GM21825 (cell line): ENCODE results near the gene BMPR1A.

Source experiments
- ATAC-seq: cut with Tn5 transposase; IDR thresholded peaks from one replicate; pipeline ENCODE4 v1.9.1; 2021; ENCODE audit warnings: mild to moderate bottlenecking, moderate library complexity; ENCODE audit not compliant: unreplicated experiment

BMPR1A gene

GRCh38 chr10:86758189-86759072 lies 2.0 kb downstream of the BMPR1A start:
- ATAC-seq, result no peak

- ATAC-seq, result no peak
These were observed 2.8 kb downstream of the BMPR1A start for GRCh38 chr10:86759073-86759672.

GRCh38 chr10:86763404-86763803 lies 7.0 kb downstream of the BMPR1A start:
- ATAC-seq, result no peak

GRCh38 chr10:86765548-86765947 lies 9.1 kb downstream of the BMPR1A start:
- no peak for ATAC-seq

GRCh38 chr10:86768412-86769062 lies 12.1 kb downstream of the BMPR1A start:
- no peak for ATAC-seq

GRCh38 chr10:86769991-86770390 lies 13.6 kb downstream of the BMPR1A start:
- ATAC-seq, result no peak

- ATAC-seq, result no peak
These were observed 14.1 kb downstream of the BMPR1A start for GRCh38 chr10:86770412-86770960.

- ATAC-seq, result no peak
These were observed 17.1 kb downstream of the BMPR1A start for GRCh38 chr10:86773498-86773897.

- ATAC-seq, result no peak
These were observed 18.8 kb downstream of the BMPR1A start for GRCh38 chr10:86775056-86775869.

GRCh38 chr10:86775870-86776180 lies 19.4 kb downstream of the BMPR1A start:
- ATAC-seq, result no peak

GRCh38 chr10:86779220-86780017 lies 23.0 kb downstream of the BMPR1A start:
- no peak for ATAC-seq

- peak; percentile 68 for ATAC-seq
These were observed 26.4 kb downstream of the BMPR1A start for GRCh38 chr10:86782701-86783418.

- no peak for ATAC-seq
These were observed 28.6 kb downstream of the BMPR1A start for GRCh38 chr10:86785037-86785436.

GRCh38 chr10:86785968-86786367 lies 29.5 kb downstream of the BMPR1A start:
- ATAC-seq, result no peak

- no peak for ATAC-seq
These were observed 29.9 kb downstream of the BMPR1A start for GRCh38 chr10:86786368-86786767.

- no peak for ATAC-seq
These were observed 34.0 kb downstream of the BMPR1A start for GRCh38 chr10:86790394-86790793.

- ATAC-seq, result no peak
These were observed 36.2 kb downstream of the BMPR1A start for GRCh38 chr10:86792461-86793167.

- no peak for ATAC-seq
These were observed 37.3 kb downstream of the BMPR1A start for GRCh38 chr10:86793696-86794095.

- ATAC-seq, result no peak
These were observed 38.9 kb downstream of the BMPR1A start for GRCh38 chr10:86795353-86795752.
